HG03097 (cell line): ENCODE results near the gene RSKR.
"Not testable (repeated sequence)": the region's sequence is repeated elsewhere in the genome, so short reads cannot be mapped to it uniquely, and the experiment has no call there.

Experiments
- ATAC-seq: cut with Tn5 transposase; IDR thresholded peaks from one replicate; pipeline ENCODE4 v1.9.1; 2021; ENCODE audit not compliant: unreplicated experiment, low FRiP score

The RSKR gene

DNA sequence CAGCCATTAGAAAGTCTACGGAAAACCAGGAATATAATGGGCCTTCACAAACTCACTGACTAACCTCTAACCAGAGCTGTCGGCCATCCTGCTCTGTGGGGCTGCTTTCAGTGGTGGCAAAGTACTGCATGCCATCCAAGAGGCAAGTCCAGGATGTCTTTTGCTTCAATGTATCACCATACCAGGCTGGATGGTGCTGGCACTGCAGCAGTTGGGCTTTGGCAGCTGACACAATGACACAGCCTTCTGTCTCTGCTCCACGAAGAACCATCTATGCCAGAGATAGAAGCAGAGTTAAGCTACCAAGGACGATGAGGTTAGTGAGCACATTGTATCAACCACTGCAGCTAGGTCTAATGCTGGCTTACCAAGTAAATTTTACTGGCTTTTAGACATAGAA lies 9.7 kb upstream of the RSKR start:
- ATAC-seq = no peak

DNA sequence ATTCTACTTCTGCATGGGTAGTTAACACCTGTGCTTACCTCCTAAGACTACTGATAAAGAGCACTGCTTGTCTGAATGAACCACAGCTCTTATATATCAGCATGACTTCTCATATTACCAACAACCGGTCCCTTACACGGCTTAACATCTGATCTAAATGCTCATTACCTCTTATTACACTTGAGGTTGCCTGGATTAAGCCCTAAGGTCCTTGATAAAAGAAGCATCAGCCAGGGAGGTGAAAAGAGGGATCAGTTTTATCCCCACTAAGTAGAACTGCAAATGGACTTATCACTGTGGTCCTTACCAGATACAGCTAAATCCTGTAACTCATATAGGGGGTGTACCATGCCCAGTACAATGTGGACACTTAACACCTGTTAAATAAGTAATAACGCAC lies 8.2 kb upstream of the RSKR start:
- no peak for ATAC-seq

DNA sequence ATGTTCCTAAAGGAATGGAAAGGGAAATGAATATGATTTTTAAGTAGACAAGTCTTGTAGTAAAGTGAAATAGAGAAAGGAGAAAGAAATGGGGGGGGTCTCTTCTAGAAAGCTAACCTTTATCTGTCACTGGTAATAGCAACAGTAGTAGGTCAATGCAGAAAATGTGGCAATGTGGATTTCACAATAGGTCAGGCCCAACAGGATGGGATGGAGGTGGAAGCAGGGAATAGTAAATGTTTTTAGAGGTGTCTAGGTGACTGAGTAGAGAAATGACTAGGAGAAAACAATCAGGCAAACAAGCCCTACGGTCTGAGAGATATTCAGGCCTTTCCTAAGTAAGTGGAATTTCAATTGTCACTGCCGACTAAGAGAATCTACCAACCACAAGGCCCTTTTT lies 6.0 kb upstream of the RSKR start:
- no peak for ATAC-seq

DNA sequence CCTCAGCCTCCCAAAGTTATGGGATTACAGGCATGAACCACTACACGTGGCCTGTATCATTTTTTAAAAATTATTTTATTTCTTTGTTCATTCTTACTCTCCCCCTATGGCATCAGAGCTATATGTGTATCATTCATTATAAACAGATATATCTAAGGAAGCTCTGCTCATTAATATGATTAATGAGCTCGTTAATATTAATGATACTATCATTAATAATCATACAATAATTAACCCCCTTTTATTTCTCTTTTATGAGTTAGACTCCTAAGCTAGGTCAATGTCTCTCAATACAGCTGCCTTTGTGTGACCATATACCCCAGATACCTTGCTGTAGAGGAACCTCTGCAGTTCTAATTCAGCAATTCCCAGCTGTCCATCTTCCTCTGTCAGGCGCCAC lies 4.5 kb upstream of the RSKR start:
- ATAC-seq = no peak

DNA sequence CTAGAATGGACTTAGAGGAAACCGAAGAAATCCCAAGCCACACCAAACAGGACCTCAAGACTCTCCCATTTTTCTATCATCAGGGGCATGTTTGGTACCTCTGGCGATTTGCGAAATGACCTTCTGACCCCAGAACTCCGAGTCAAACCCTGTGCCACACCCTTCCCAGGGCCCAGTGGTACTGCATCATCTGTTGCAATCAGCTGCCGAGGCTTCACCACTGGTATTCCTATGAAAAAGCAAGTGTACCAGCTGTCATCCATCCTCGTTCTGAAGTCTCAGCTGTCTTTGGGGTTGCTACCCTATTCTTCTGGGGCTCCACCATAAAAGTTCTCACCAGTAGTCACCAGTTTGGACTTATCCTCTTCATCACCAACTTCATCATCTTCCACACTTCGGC lies 2.3 kb upstream of the RSKR start:
- ATAC-seq = no peak

DNA sequence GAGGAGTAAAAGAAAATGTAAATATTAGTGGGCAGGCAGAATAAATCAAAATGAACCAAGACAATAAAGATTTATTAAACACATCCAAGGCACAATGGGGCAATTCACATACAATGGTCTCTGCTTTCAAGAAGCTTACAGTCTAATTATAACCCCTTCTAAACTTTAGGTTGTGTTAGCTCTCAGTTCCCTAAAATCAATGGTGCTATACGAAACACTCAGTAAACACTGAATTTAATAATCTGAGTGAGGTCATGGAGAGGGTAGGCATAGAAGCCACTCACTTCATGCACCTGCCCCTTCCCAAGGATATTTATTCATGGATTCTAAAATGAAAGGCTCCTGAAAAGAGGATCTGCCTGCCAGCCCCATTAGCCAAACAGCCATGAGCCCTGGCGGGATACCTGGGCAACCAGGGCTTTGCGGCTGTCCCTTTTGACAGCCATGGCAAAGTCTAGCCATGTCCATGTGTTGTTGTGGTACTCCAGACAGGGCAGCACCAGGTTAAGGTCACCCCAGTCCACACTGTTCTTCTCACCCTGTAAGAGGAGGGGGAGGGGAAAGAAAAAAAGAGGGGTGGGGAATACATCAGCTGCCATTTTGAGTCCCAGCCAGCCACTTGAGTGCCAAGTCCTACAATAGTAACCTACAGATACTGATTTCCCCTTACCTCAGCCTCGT lies 1.4 kb upstream of the RSKR start:
- ATAC-seq = no peak

DNA sequence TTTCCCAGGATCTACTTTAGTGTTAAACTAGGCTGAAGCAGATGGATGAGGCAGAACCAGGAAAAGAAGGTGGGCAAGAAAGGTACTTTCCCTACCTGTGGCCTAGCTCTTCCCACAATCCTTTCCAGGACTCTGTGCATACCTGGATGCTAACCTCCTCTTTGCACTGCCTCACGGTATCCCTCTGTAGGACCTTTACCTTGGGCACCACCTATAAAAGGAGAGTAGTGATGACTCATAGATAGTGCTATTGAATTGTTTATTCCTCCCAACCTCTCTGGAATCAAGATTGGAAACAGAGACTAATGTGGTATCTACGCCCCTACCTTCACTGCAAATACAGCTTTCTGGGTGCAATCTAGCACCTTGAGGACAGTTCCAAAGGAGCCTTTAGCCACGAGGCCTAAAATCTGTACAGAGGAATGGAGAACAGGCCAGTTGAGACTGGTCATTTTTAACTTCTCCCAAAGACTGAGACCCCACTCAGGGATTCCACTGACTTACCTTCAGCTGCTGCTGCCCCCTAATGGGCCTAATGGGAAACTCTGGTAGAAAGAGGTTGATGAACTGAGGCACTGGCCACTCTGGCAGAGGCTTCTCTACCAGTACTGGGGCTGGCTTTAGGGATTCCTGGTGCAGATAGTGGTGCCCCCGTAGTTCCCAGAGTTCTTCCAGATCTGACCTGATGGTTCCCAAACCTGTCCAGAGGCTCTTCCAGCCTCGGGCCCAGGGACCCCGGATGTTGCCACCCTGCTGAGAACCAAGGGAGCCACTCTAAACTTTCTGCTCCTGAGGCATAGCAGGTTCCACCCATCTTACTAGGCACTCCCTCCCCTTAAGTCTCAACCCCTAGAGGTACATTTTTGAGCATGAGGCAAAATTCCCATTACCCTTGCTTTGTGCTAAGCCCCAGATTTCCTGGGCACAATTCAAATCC lies 781 bp downstream of the RSKR start:
- ATAC-seq = no peak

DNA sequence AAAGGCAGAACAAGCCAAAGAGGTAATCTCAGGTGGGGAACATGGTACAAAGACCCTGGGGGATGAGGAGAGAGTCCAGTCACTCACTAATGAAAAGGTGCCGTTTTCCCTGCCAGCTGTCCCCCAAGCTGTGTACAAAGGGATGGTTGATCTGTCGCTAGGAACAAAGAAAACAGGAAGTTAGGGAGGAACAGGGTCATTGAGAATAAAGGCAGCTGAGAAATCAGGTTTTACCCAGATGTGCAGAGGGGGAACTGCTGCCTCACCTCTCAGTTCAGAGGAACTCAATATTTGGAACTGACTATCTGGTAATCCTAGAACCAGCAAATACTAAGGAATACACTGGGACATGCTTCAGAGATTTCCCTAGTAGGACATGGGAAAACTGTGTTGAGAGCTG lies 1.5 kb downstream of the RSKR start:
- ATAC-seq = no peak

DNA sequence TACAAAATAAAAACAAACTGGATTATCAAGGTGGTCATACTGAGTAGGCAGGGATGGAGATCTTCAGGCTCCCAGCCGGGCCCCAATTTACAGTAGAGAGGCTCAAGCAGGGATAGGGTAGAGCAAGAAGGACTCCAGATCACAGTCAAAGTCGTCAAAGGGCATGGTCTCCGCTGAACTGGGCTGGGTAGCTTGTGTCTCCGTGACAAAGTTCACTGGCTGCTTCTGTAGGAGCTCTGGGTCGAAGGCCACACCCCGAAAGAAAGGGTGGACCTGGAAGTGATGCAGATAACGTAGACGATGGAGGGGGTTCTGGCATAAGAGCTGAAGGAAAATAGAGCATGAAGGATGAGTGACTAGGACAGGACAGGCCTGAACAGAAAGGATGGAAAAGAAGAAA lies 3.6 kb downstream of the RSKR start:
- ATAC-seq = no peak

DNA sequence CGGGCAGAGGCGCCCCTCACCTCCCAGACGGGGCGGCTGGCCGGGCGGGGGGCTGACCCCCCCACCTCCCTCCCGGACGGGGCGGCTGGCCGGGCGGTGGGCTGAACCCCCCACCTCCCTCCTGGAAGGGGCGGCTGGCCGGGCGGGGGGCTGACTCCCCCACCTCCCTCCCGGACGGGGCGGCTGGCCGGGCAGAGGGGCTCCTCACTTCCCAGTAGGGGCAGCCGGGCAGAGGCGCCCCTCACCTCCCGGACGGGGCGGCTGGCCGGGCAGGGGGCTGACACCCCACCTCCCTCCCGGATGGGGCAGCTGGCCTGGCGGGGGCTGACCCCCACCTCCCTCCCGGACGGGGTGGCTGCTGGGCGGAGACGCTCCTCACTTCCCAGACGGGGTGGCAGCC lies 10.0 kb downstream of the RSKR start:
- not testable (repeated sequence) for ATAC-seq

DNA sequence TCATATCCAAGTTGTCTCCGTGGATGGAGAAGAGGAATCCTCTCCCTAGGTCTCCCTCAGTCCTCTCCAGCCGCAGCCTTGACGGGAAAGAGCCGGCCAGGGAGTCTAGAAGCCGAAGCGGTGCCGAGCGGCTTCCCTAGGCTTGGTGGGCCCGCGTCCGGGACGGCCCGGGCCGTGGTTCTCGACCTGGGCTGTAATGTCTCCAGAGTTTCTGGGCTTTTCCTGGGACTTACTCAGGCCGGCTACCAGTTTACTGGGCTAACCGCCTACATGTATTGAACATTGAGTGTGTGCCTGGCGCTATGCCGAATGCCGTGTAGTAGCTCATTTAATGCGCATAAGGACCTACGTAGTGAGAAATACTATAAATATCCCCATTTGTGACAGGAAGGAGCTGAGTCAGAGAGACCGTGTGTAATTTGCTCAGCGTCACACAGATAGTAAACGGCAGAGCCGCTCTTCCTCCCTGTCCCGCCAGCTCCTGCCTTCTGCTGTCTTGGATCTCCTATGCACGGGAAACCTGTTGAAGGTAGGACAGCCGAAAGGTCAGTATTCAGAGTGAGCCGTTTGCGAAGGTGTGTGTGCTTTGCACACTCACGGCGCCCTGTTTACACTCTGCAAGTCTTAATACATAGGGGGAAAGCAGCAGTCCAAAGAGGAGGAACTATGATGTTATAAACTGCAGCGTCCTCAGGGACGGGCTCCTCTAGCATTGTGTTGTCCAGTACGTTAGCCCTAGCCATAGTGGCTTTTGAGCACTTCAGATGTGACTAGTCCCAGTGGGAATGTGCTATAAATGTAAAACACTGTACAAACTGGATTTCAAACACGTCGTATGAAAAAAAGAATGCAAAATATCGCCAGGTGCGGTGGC lies 14.4 kb downstream of the RSKR start:
- ATAC-seq = peak; percentile 37

DNA sequence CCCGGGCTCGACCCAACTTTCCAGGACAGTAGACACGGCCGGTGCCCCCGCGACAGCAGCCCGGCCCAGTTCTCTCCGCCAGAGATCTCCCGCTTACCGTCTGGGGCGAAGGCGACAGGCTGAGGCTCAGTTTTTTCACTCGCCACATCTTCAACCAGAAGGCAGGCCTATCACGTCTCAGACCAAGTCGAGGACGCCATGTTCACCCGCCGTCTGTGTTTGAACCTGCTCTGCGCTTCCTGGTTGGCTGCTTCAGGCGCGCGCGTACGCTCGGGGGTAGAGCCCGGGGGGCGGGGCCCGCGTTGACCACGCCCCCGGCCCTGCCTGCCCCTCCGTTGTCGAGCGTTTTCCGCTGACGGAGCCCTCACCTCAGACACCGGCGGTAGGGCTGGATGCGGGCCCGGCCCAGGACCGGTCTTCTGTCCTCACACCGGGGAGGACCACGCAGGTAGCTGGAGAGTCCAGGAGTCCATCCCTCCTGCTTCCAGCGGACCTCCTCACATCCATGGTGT lies 15.1 kb downstream of the RSKR start, which contains the start of gene SPAG5:
Gene SPAG5, minus strand, starts transcription at position 227 of the 512 bp plus-strand sequence. Its CDS starts 79 bp downstream, at position 148.
- peak; percentile 75 for ATAC-seq

DNA sequence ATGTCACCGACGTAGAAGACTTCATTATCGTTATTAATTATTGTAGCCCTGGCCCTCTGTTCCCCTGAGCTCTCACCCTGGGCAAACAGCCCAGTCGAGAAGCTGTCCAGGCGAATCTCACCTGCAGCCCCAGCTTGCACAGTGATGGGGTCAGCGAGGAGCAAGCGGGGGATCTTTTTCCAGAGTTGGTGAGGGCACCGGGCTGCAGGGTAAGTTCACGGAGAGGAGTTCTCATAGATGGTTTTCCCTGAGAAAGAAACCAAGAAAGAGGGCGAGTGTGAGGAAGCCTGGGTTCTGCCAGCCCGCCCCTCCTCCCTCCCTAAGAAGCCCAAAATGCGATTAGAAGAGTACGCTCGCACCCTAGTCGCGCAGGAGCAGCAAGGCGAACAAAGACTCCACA lies 15.6 kb downstream of the RSKR start:
- ATAC-seq = no peak

DNA sequence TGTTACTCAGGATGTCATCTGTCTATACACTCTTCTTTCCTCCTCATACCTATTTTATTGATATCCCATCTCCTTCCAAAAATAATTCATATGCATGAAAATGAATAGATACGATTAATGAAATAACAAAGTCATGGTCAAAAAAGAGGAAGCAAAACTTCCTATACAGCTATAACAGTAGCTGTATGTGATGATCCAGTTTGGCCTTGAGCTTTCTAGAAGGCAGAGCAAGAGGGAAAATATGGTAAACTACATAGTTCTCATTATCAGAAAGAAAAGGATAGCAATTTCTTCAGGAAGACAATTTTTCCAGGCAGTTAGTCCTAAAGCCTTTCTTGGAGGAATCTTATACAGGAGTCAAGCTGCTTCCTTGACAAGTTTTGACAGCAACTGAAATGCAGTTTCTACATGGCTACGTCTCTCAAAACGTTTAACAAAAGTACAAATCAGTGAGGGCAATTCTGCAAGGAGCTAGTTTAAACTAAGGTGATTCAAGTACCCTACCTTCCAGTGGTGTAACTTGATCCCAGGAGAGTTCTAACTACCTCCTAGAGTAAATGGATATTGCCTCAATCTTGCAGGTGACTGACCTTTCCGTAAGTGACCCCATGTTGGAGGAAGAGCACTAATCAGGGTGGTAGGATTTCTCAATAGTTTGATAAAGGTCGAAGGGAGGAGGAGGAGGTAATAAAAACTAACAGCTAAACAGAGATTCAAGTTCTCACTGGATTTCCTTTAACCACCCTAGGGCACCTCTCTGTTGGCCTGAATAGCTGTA lies 16.2 kb downstream of the RSKR start:
- ATAC-seq = no peak

DNA sequence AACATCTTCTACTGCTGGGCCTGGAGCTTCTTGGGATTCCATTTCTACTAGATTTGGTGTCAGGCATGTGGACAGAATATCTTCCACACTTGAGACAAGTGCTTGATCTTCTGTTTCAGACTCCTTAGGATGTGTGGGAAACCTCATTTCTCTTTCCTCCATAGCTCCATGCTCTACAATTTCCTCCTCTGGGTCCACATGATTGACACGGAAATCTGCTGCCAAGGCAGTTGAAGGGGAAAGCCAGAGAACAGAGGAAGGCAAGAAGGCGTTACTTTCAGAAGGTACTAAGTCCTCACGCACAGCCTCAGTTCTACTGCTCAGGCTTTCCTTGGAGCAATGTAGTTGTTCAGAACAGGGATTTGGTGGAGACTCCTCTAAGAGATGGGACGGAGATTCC lies 21.7 kb downstream of the RSKR start:
- ATAC-seq = no peak

DNA sequence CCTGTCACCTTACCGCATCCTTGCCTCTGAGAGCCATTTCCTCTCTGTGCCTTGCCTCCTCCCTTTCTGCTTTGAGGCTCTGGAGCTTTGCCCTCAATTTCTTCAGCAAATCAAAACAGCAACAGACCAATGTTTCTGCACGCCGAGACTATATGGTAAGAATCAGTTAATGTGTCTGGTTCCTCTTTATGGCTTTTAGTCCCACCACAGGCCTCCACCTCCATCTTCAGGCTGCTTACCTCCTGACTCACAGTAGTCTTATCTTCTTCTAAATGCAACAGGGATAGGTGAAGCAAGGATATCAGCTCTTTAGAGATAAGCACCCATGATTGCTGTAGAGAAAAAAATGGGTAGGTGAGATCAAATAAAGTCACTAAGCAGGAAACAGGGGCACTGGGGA lies 28.1 kb downstream of the RSKR start:
- no peak for ATAC-seq

DNA sequence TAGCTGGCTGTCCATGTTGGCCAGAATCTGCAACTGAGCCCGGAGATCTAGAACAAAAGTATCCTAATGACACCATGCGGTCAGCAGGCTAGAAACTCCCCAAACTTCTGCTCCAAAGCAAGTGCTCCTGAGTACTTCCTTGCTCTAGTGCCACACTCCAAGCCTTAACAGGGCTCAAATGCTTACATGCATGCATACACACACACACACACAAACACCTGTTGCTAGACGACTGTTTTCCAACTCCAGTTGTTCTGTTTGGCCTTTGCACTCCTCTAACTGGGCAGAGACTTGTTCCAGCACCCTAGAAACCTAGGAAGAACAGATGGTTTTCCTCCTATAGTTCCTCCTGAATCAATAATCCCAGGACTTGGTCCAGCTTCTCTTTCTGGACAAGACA lies 29.6 kb downstream of the RSKR start:
- ATAC-seq = no peak

DNA sequence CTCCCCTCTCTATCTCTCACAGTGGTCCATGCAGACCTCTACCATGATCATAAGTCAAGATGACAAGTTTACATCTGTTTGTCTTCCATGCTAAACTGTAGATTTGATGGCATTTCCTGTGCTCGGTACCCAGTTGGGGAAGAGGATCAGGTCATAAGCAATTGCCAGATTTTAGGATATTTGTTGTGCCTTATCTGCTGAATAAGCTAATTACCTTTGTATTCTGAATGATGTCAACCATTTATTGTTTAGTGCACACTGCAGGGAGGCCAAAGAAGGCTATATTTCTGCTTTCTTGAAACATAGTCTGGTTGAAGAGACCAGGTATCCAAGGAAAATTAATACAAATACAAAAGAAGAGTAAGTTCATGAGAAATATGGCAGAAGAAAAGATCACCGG lies 31.5 kb downstream of the RSKR start:
- ATAC-seq = no peak

DNA sequence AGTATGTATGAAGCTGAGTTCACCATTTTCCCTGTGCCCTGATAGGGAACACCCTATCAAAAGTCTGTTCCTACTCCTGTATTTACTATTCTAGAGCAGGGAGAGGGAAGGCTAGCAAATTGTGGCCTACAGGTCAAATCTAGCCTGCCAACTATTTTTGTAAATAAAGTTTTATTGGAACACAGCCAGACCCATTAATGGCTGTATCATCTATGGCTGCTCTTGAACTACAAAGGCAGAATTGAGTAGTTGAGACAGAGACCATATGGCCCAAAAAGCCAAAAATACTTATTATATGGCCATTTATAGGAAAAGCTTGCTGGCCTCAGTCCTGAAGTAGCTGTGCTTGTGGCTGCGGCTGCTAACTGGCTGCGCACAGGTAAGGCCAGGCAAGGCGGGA lies 33.0 kb downstream of the RSKR start:
- no peak for ATAC-seq

DNA sequence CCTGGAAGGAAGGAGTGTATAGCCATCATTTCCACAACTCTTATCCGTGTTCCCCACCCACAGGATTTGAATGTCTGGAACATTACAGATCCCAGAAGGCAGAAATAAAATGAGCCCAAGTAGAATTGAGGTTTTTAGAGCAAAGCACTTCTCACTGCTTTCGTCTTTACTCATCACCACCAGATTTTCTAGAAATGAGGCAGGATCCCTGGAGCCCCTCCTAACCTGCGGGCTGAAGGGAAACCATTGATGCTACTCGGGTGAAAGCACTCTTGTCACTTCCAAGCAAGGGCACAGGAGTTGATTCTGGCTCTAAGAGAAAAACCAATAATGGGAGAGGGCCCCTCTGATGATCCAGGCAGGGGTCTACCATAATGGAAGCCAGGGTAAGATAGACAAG lies 34.5 kb downstream of the RSKR start:
- ATAC-seq = no peak
